BLaER1 treated with 17β-estradiol and CSF1 and Interleukin-3, amounts not matched to agents 10 nM and 100 nM (cell line): Measurements from ENCODE around the gene METTL16.
A peak's percentile ranks its signal among the peaks of the same experiment; 100 is the strongest.

ENCODE experiments used
- H3K27ac ChIP-seq, 11 experiments: shearing (Covaris generic); formaldehyde crosslinking; 2 replicates each; pipeline ENCODE4 v1.8.1; 2022
- H3K27me3 ChIP-seq, 11 experiments: shearing (Covaris generic); formaldehyde crosslinking; 2 replicates each; pipeline ENCODE4 v1.8.1; 2022
- H3K36me3 ChIP-seq, 11 experiments: shearing (Covaris generic); formaldehyde crosslinking; 2 replicates each; pipeline ENCODE4 v1.8.1; 2022
- H3K4me1 ChIP-seq, 10 experiments: shearing (Covaris generic); formaldehyde crosslinking; 2 replicates each; pipeline ENCODE4 v1.8.1; 2022
- H3K4me2 ChIP-seq, 11 experiments: shearing (Covaris generic); formaldehyde crosslinking; 2 replicates each; pipeline ENCODE4 v1.8.1; 2022
- H3K4me3 ChIP-seq, 10 experiments: shearing (Covaris generic); formaldehyde crosslinking; 2 replicates each; pipeline ENCODE4 v1.8.1; 2022
- H3K9ac ChIP-seq, 11 experiments: shearing (Covaris generic); formaldehyde crosslinking; 2 replicates each; pipeline ENCODE4 v1.8.1; 2022
- H3K9me3 ChIP-seq, 11 experiments: shearing (Covaris generic); formaldehyde crosslinking; replicated peaks in 1 of 11; 2 replicates each; pipeline ENCODE4 v1.8.1; 2022
- H4K20me1 ChIP-seq, 11 experiments: shearing (Covaris generic); formaldehyde crosslinking; 2 replicates each; pipeline ENCODE4 v1.8.1; 2022
- Cebpa-rat ChIP-seq, 11 experiments: shearing (Covaris generic); IDR thresholded peaks; 2 replicates each; pipeline ENCODE4 v1.8.1; 2022

Gene METTL16

GRCh38 chr17:2392252-2393173 is 119.2 kb downstream of the METTL16 start:
- Histone ChIP-seq H3K27ac (peak overlapping the region; percentile 96 to 100 (median 98)), H4K20me1 (peaks cover 3 to 49% (median 24%) of the 10 kb centered on the region in 11 experiments; a peak in 14 of 22 replicates), H3K36me3 (peaks cover 7 to 36% (median 20%) of the 10 kb centered on the region in 11 experiments; a peak in 21 of 22 replicates), H3K9ac (peak overlapping the region; percentile 96 to 100 (median 98)), H3K4me2 (peak overlapping the region; percentile 93 to 100 (median 99)), H3K4me3 (peak overlapping the region; percentile 60 to 84 (median 70)), H3K4me1 (peaks cover 59 to 79% (median 72%) of the 10 kb centered on the region in 10 experiments), H3K9me3 (no peaks in the 10 kb centered on the region), H3K27me3 (no peaks in the 10 kb centered on the region)
- TF ChIP-seq Cebpa-rat (IDR thresholded peaks at IDR 0.05) = peak; percentile 88 to 97 (median 94)

GRCh38 chr17:2391597-2392251 is 120.0 kb downstream of the METTL16 start:
- Histone ChIP-seq H3K9ac (peak overlapping the region; percentile 96 to 100 (median 98)), H3K4me2 (peak overlapping the region; percentile 93 to 100 (median 98)), H3K4me1 (peaks cover 51 to 81% (median 69%) of the 10 kb centered on the region in 10 experiments), H3K27me3 (no peaks in the 10 kb centered on the region), H3K9me3 (no peaks in the 10 kb centered on the region), H3K36me3 (peaks cover 15 to 44% (median 28%) of the 10 kb centered on the region in 11 experiments; a peak in 21 of 22 replicates), H3K27ac (peak overlapping the region; percentile 96 to 100 (median 98)), H3K4me3 (peak overlapping the region; percentile 60 to 84 (median 70)), H4K20me1 (peaks cover 3 to 48% (median 22%) of the 10 kb centered on the region in 11 experiments; a peak in 14 of 22 replicates)
- no peak for TF ChIP-seq Cebpa-rat (IDR thresholded peaks at IDR 0.05)

DNA sequence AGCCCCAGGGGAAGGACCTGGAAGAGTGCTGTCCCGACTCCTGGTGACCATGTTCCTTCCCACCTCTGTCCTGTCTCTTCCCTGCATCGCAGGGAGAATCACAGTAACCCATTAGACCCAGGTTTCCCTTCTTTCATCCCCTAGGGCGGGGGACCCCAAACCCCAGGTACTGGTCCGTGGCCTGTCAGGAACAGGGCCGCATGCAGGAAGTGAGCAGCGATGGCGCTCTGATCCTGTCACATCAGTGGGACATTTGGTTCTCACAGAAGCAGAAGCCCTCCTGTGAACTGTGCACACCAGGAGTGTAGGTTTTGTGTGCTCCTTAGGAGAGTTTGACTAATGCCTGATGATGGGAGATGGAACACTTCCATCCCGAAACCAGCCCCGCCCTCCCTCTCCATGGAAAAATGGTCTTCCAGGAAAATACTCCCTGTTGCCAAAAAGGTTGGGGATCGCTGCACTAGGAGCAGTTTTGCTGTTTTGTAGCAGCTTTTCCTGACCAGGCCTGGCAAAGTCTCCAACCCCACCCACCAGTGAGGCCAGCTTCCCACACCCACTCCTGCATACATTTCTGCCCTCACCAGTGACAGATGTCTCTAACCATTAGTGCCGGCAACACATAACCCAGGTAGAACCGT is 121.4 kb downstream of the METTL16 start:
- peak overlapping the region; percentile 96 to 100 (median 98) for H3K27ac ChIP-seq
- H3K4me1 ChIP-seq = peaks cover 37 to 81% (median 66%) of the 10 kb centered on the region in 10 experiments
- H3K9ac ChIP-seq = peak overlapping the region; percentile 96 to 100 (median 98); a peak in 21 of 22 replicates
- no peak for TF ChIP-seq Cebpa-rat (IDR thresholded peaks at IDR 0.05)
- peak overlapping the region in 3 of 10 experiments; percentile 60 to 70 (median 69); a peak in 3 of 20 replicates for H3K4me3 ChIP-seq
- no peaks in the 10 kb centered on the region for H3K27me3 ChIP-seq
- H3K36me3 ChIP-seq = peaks cover 23 to 55% (median 40%) of the 10 kb centered on the region in 11 experiments; a peak in 21 of 22 replicates
- H3K4me2 ChIP-seq = peak overlapping the region; percentile 93 to 100 (median 98)
- H4K20me1 ChIP-seq = peaks cover 0 to 45% (median 10%) of the 10 kb centered on the region in 11 experiments; a peak in 14 of 22 replicates
- H3K9me3 ChIP-seq = no peaks in the 10 kb centered on the region

DNA sequence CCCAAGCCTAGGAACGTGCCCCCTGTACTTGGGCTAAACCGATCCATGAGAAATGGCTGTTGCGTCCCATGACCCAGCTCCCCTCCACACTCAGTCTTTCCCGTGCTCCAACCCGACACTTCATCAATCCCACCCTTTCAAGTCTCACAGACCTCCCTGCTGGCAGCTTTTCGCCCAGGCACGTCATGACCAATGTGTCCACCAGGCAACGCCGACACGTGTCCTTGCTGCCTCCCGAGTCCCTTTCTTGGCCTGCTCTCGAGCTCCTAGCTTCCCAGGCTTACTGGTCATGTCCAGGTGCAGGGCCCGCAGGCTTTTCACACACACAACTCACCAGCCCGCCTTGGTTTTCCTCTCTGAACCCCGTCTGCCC is 123.0 kb downstream of the METTL16 start:
- TF ChIP-seq Cebpa-rat (IDR thresholded peaks at IDR 0.05) = no peak
- Histone ChIP-seq H3K4me3 (no peak overlapping the region), H3K9ac (peak overlapping the region in 8 of 11 experiments; percentile 6 to 100 (median 76); a peak in 9 of 22 replicates), H3K36me3 (peaks cover 23 to 61% (median 42%) of the 10 kb centered on the region in 11 experiments; a peak in 21 of 22 replicates), H3K4me1 (peaks cover 23 to 78% (median 55%) of the 10 kb centered on the region in 10 experiments), H3K27ac (peak overlapping the region in 10 of 11 experiments; percentile 22 to 100 (median 97); a peak in 17 of 22 replicates), H4K20me1 (peaks cover 0 to 33% (median 3%) of the 10 kb centered on the region in 11 experiments; a peak in 7 of 22 replicates), H3K9me3 (no peaks in the 10 kb centered on the region), H3K27me3 (no peaks in the 10 kb centered on the region), H3K4me2 (peak overlapping the region in 3 of 11 experiments; percentile 20 to 100 (median 98); a peak in 4 of 22 replicates)

- peaks cover 0 to 33% (median 3%) of the 10 kb centered on the region in 11 experiments; a peak in 7 of 22 replicates for H4K20me1 ChIP-seq
- peak overlapping the region in 8 of 11 experiments; percentile 22 to 100 (median 97); a peak in 13 of 22 replicates for H3K27ac ChIP-seq
- no peak for TF ChIP-seq Cebpa-rat (IDR thresholded peaks at IDR 0.05)
Measured at GRCh38 chr17:2388020-2388682, 123.5 kb downstream of the METTL16 start.

DNA sequence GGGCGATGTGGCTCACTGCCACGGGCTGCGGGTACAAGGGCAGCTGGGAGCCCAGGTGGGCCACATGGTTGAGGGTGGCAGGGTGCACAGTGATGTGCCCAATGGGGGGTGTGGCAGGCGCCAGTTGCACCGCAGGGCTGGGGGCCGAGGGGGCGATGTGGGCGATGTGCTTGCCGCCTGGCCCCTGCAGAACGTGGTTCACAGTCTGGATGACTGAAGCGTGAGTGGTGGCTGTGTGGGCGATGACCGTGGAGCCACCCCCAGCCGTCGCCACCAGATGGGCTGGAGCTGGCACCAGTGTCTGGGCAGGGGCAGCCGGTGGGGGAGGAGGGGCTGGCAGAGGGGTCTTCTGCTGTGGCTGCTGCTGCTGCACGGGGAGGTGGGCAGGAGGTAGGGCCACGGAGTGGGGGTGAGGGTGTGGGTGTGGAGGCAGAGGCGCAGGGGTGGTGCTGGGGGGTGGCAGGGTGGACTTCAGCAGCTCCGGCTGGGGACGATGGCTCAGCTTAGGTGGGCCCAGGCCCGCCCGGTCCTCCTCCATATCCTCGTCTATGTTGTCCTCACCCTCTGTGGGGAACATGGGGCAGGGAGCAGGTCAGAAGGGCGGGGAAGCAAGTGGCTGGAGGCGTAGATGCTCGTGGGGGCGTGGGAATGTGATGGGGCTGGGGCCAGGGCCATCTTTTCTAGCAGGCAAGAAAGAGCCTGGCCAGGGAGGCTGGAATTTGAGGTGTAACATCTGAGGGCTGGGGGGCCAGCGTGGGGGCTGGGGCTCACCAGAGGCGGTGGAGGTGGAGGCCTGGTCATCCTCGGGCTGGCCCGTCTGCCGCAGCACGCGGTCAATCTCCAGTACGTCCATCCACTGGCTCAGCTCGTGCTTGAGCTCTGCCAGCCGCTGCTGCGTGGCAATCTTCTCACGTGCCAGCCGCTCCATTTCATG is 124.3 kb downstream of the METTL16 start:
- Histone ChIP-seq H3K36me3 (peaks cover 23 to 62% (median 46%) of the 10 kb centered on the region in 11 experiments; a peak in 21 of 22 replicates), H3K9ac (peak overlapping the region in 2 of 11 experiments; percentile 31 to 35; a peak in 2 of 22 replicates), H3K4me3 (no peak overlapping the region), H4K20me1 (peaks cover 0 to 33% (median 3%) of the 10 kb centered on the region in 11 experiments; a peak in 7 of 22 replicates), H3K4me1 (peaks cover 29 to 90% (median 66%) of the 10 kb centered on the region in 10 experiments), H3K27ac (peak overlapping the region in 7 of 11 experiments; percentile 7 to 100 (median 51); a peak in 8 of 22 replicates), H3K4me2 (peak overlapping the region in 6 of 11 experiments; percentile 25 to 37 (median 36); a peak in 7 of 22 replicates), H3K27me3 (no peaks in the 10 kb centered on the region), H3K9me3 (no peaks in the 10 kb centered on the region)
- no peak for TF ChIP-seq Cebpa-rat (IDR thresholded peaks at IDR 0.05)

More at GRCh38 chr17:2388020-2388682, 123.5 kb downstream of the METTL16 start:
- H3K4me1 ChIP-seq = peaks cover 24 to 83% (median 60%) of the 10 kb centered on the region in 10 experiments
- no peak overlapping the region for H3K4me3 ChIP-seq
- no peaks in the 10 kb centered on the region for H3K27me3 ChIP-seq
- H3K9me3 ChIP-seq = no peaks in the 10 kb centered on the region
- peaks cover 23 to 61% (median 45%) of the 10 kb centered on the region in 11 experiments; a peak in 21 of 22 replicates for H3K36me3 ChIP-seq
- peak overlapping the region in 4 of 11 experiments; percentile 31 to 39 (median 36); a peak in 2 of 22 replicates for H3K9ac ChIP-seq
- peak overlapping the region in 2 of 11 experiments; percentile 20 to 98; a peak in 1 of 22 replicates for H3K4me2 ChIP-seq
